ENCODE measurements around the gene MYOM1.

MYOM1 gene

DNA sequence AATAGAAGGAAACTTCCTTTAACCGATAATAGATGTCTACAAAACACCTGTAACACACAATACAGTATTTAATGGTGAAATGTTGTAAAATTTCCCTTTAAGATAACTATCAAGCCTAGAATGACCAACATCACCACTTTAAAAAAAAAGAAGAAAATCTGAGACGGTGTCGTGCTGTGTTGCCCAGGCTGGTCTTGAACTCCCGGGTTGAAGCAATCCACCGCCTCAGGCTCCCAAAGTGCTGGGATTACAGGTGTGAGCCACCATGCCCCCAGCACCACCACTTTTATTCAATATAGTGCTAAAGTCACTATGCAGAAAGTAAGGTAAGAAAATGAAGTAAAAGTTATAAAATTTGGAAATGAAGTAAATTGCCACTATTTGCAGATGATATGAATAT is 96.9 kb downstream of the MYOM1 start:
- DNase-seq (ENCODE audit: low read depth) = no peak
- no peak overlapping the region for H3K4me3 ChIP-seq (ENCODE audit: low read depth, low read length)
- TF ChIP-seq CTCF (conservative IDR thresholded peaks at IDR 0.05; ENCODE audit: low read depth, low read length) = no peak

- no peak overlapping the region for H3K4me3 ChIP-seq (ENCODE audit: low read depth, low read length)
- DNase-seq (ENCODE audit: low read depth) = peak; percentile 53
- peak; percentile 51 for TF ChIP-seq CTCF (conservative IDR thresholded peaks at IDR 0.05; ENCODE audit: low read depth, low read length)
Measured at GRCh38 chr18:3121259-3121658, 98.5 kb downstream of the MYOM1 start.

DNA sequence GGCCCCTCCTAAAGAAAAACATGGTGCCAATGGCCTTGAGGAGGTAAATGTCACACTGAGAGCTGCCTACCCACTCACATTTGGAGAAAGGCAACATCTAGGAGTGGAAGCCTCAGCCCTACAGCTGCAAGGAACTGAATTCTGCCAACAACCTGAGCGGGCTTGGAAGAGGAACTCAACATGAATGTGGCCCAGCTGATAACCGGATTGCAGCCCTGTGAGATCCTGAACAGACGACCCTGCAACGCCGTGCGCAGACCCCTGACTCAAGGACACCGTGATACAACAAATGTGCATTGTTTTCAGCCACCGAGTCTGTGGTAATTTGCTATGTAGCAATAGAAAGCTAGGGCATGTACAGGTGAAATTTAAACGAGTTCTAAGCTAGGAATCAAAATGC is 99.4 kb downstream of the MYOM1 start:
- no peak for TF ChIP-seq CTCF (conservative IDR thresholded peaks at IDR 0.05; ENCODE audit: low read depth, low read length)
- H3K4me3 ChIP-seq (ENCODE audit: low read depth, low read length) = no peak overlapping the region
- no peak for DNase-seq (ENCODE audit: low read depth)

- DNase-seq (ENCODE audit: low read depth) = peak; percentile 13
- no peak overlapping the region for H3K4me3 ChIP-seq (ENCODE audit: low read depth, low read length)
- TF ChIP-seq CTCF (conservative IDR thresholded peaks at IDR 0.05; ENCODE audit: low read depth, low read length) = no peak
Measured at GRCh38 chr18:3119401-3120341, 100.1 kb downstream of the MYOM1 start.

DNA sequence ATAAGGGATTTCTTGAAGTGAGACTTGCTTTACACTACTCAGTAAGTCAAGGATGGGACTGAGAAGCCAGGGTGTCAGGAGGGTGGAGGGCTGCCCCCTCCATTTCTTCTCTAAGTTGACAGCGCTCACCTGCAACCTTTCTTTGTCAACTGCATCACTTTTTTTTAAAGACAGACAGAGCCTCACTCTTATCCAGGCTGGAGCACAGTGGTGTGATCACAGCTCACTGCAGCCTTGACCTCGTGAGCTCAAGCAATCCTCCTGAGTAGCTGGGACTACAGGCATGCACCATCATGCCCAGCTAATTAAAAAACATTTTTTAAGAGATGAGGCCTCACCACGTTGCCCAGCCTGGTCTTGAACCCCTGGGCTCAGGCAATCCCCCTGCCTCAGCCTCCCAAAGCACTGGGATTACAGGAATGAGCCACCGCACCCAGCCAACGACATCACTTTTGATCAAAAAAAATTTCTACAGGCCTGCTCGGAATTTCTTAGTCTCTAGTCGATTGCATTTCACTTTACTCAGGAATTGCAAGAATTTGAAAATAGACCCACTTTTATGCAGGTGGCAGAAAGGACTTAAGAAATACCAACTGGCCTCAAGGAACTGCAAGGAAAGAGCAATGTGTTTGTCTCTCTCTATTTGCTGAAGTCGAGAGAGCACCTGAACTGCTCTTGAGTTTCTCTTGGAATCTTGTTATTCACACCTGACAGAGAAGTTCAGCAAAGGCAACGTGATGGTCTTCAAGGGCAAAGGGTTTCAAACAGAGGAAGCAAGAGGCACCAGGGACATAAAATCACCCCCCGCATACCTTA is 101.4 kb downstream of the MYOM1 start:
- TF ChIP-seq CTCF (conservative IDR thresholded peaks at IDR 0.05; ENCODE audit: low read depth, low read length) = no peak
- no peak for DNase-seq (ENCODE audit: low read depth)
- H3K4me3 ChIP-seq (ENCODE audit: low read depth, low read length) = no peak overlapping the region

DNA sequence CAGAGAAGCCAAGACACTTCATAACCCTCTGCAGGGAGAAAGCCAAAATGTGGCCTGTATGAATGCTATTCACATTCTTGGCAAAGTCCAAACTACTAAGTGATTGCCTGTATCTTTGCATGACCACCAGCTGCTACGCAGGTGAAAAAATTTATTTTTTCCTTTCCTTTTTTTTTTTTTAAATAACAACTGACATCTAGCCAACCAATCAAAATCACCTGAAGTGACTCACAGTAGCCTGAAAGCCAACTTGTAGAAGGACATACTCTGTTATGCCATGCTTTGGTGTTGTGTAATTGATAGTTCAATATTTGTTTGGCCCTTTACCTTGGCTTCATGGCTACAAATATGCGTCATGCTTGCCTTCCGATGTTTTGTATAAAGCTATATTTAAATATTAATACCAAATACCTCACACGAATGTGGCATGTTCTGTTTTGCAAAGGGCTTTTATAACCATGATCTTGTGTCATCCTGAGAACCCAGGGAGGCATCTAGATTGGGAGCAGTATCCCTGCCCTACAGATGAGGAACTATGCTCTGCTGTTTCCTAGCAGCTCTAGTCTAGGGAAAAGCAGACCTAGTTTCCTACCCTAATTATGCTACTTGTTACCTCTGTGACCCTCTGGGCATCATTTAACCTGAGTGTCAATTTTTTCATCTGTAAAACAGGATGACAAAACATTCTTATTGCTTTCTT is 102.1 kb downstream of the MYOM1 start:
- no peak for TF ChIP-seq CTCF (conservative IDR thresholded peaks at IDR 0.05; ENCODE audit: low read depth, low read length)
- H3K4me3 ChIP-seq (ENCODE audit: low read depth, low read length) = no peak overlapping the region
- DNase-seq (ENCODE audit: low read depth) = peak; percentile 5

Measured in choroid plexus epithelial cell (primary cell).